Psoas muscle (tissue), 8 donors: ENCODE measurements around the gene OR14I1. TPM values are rescaled to one million over a fixed set of nuclear protein-coding genes. Genes with fewer than 3 reads are reported as not detected.

Experiments
- ATAC-seq, 4 donors: fragments of 200-7000 bp; cut with Tn5 transposase; one replicate each; pipeline ENCODE4 v1.9.1; 2020; ENCODE audit warnings: moderate library complexity in 3 of 4, mild to moderate bottlenecking in 2 of 4
- DNase-seq, 2 donors: peaks; one replicate each; pipeline ENCODE4 v3.0.0-alpha.2; 2020
- H3K27ac ChIP-seq: fragments of 200-600 bp; one replicate; pipeline ENCODE4 v1.8.0; 2022
- H3K27me3 ChIP-seq, 3 donors: fragments of 200-600 bp in 1 of 3; one replicate each; pipeline versions ENCODE4 v1.6.1 to v1.8.0; 2013 to 2022; ENCODE audit warnings: low read length in 2 of 3, mild to moderate bottlenecking in 2 of 3, moderate library complexity in 1 of 3; ENCODE audit not compliant: insufficient read depth in 3 of 3
- H3K36me3 ChIP-seq, 2 donors: fragments of 200-600 bp in 1 of 2; one replicate each; pipeline versions ENCODE4 v1.6.1 to v1.8.0; 2013 to 2022; ENCODE audit warnings: low read depth in 1 of 2, mild to moderate bottlenecking in 1 of 2, moderate library complexity in 1 of 2; ENCODE audit not compliant: insufficient read depth in 1 of 2
- H3K4me1 ChIP-seq: fragments of 200-600 bp; one replicate; pipeline ENCODE4 v1.8.0; 2022
- H3K4me3 ChIP-seq: fragments of 200-600 bp; one replicate; pipeline ENCODE4 v1.8.0; 2022; ENCODE audit warnings: mild to moderate bottlenecking
- H3K9me3 ChIP-seq: fragments of 200-600 bp; one replicate; pipeline ENCODE4 v1.8.0; 2022
- WGBS, 3 donors: extraction: QIAGEN DNeasy Blood & Tissue Kit; methylation state at CpG; one replicate each; pipeline versions ENCODE4 v1.1.6 to v1.1.7; 2013; 5-methylcytosine and 5-hydroxymethylcytosine counted together
- intact Hi-C, 2 donors: fragments of 100-400 bp; cut with DNase I; formaldehyde crosslinking; loops; one replicate each; pipeline versions ENCODE4 v1.11.0 to v1.14.2; 2022
- polyA plus RNA-seq, 3 donors: library from polyadenylated mRNA; stranded (reverse); fragments of 200-250 nt; gene quantifications; one replicate each; pipeline ENCODE4 v1.2.3, GENCODE V29; 2013
- total RNA-seq, 4 donors: library from RNA; stranded (reverse); fragmentation: NEBNext Ultra II Directional in 2 of 4; extraction: Animal tissue kit (Norgen Biotek cat#: 25700) in 2 of 4; gene quantifications; one replicate each; pipeline versions ENCODE4 v1.2.1 to v1.2.4, GENCODE V29; 2021 to 2023
- TF ChIP-seq, protein P1 (sequence below): fragments of 200-600 bp; IDR thresholded peaks from one replicate; pipeline ENCODE4 v1.8.0; 2022; ENCODE audit warnings: antibody characterized with exemption
- donor health status: healthy with polysubstance abuse.
- donor health status: DM: no; HTN: no; CAD: no; lungs with moderate emphysema.
- donor health status: Bipolar disorder and iron deficiency.
- donor health status: healthy.
- donor health status: DM: yes; HTN: yes; CAD: no.
- donor health status: DM: no; HTN: no; CAD: no.
- donor health status: DM: no; HTN: no; CAD: no.
- donor health status: DM: yes; HTN: yes; CAD: no.

The OR14I1 gene
- total and polyA plus RNA-seq, 7 donors: not detected

DNA sequence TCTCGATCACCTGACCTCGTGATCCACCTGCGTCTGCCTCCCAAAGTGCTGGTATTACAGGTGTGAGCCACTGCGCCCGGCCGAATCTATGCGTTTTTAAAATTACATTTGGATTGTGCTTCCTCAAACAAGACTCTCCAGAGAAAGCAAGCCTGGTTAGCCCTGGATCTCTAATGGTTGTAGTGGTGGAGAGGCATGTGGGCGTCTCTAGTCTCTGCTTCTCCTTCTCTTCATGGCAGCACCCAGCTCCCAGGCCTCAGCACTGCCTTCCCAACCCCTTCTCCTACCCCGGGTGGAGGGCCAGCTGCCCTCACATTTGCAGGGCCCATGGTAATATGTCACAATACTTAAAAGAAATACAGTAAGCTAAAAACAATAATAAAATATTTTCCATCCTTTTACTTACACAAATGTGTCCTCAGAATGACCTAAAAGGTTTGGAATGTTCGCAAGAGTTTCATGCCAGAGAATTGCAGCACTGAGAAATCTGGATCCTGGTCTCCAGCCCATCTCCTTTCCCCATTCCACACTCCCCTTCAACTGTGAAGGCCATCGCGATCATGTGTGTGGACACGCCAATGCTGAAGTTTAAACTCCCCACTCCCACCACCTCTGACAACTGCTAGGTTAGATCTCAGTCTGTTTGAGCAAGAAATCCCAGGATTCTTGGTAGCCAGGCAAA is 7.0 kb downstream of the OR14I1 start:
- peaks cover 0 to 4% (median 0%) of the 10 kb centered on the region in 3 donors for H3K27me3 ChIP-seq
- 86 to 88% (median 86%) methylated on average over 13 of the region's 13 CpGs for WGBS, 3 donors
- TF ChIP-seq, protein P1, sequence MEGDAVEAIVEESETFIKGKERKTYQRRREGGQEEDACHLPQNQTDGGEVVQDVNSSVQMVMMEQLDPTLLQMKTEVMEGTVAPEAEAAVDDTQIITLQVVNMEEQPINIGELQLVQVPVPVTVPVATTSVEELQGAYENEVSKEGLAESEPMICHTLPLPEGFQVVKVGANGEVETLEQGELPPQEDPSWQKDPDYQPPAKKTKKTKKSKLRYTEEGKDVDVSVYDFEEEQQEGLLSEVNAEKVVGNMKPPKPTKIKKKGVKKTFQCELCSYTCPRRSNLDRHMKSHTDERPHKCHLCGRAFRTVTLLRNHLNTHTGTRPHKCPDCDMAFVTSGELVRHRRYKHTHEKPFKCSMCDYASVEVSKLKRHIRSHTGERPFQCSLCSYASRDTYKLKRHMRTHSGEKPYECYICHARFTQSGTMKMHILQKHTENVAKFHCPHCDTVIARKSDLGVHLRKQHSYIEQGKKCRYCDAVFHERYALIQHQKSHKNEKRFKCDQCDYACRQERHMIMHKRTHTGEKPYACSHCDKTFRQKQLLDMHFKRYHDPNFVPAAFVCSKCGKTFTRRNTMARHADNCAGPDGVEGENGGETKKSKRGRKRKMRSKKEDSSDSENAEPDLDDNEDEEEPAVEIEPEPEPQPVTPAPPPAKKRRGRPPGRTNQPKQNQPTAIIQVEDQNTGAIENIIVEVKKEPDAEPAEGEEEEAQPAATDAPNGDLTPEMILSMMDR: no peak
- DNase-seq (no peak), ATAC-seq (no peak)
- no peak overlapping the region for H3K4me3 ChIP-seq
- H3K9me3 ChIP-seq: no peaks in the 10 kb centered on the region
- H3K4me1 ChIP-seq: no peaks in the 10 kb centered on the region
- intact Hi-C loops: loop anchor here in 1 of 2 donors (5.0 kb wide), 1 partner anchor 112 kb away; no protein-coding TSS in a partner anchor
- no peak overlapping the region for H3K27ac ChIP-seq
- no peaks in the 10 kb centered on the region for H3K36me3 ChIP-seq

DNA sequence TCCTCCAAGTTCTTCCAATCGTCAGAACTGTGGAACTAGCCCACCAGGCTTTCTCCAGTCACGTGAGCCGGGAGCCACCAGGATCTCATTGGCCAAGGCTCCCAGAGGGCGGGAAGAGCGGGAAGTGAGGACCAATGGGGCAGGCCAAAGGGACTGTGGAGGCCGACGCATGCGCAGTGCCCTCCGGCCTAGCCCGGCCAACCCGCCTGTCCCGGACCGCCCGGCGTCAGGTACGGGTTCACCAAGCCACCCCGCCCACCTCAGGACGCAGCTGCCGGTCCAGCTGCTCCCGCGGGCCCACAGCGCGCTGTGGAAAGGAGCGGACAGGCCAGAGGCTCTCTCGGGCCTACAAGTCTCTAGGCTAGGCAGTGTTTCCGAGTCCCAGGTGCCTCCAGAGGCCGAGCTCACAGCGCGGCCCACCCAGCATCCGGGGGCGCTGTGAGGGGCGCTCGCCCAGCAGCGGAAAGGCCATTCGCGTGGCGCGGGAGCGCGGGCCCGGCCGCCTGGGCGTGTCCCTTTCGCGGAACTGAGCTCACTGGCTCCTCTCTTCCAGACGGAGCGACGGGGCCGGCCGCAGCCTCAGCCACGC is 10.9 kb downstream of the OR14I1 start:
- H3K4me3 ChIP-seq: no peak overlapping the region
- H3K36me3 ChIP-seq: no peaks in the 10 kb centered on the region
- TF ChIP-seq, protein P1: no peak
- DNase-seq: no peak
- intact Hi-C loops: no loop called here
- no peaks in the 10 kb centered on the region for H3K4me1 ChIP-seq
- ATAC-seq: no peak
- 74 to 78% (median 75%) methylated on average over 49 to 51 of the region's 51 CpGs for WGBS, 3 donors
- H3K9me3 ChIP-seq: no peaks in the 10 kb centered on the region
- no peak overlapping the region for H3K27ac ChIP-seq
- H3K27me3 ChIP-seq: peaks cover 0 to 4% (median 0%) of the 10 kb centered on the region in 3 donors

DNA sequence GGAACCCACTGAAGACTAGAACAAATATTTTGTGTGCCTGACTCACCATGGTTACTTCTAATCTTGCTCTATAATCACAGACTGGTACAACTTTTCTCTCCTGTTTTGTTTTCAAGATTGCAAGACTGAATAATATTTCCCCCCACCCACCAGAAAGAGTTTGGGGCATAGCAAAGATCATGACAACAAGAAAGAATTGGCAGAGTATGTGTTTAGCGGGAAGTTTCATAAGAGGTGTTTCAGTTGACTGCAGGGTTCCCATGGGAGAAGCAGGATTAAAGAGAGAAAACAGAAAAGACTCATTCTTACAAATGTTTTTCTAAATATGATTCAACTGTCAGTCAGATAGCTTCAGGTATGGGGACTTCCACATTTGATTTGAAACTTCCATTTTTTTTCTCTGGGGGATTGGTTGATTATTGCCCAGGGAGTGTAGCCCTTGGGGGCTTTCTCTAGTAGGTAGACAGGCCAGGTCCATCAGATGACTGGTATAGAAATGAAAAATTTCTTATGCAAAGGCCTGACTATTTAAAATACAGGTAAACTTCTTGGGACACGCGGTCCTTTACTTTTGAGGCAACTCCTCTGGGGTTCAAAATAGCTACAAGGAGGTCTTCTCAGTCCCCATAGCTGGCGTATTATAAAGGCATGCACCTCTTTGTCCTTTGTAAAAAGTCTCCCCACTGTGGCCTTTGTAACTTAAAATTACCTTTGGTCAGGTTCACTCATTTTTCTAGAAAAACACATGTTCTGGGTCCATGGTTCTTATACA is 13.9 kb downstream of the OR14I1 start:
- ATAC-seq: no peak
- no peaks in the 10 kb centered on the region for H3K36me3 ChIP-seq
- no peaks in the 10 kb centered on the region for H3K4me1 ChIP-seq
- no peak overlapping the region for H3K27ac ChIP-seq
- no peak for DNase-seq
- WGBS, 3 donors: 85 to 90% (median 89%) methylated on average over 4 of the region's 4 CpGs
- H3K27me3 ChIP-seq: peaks cover 0 to 4% (median 0%) of the 10 kb centered on the region in 3 donors
- no peaks in the 10 kb centered on the region for H3K9me3 ChIP-seq
- TF ChIP-seq, protein P1: no peak
- H3K4me3 ChIP-seq: no peak overlapping the region
- intact Hi-C loops: no loop called here

DNA sequence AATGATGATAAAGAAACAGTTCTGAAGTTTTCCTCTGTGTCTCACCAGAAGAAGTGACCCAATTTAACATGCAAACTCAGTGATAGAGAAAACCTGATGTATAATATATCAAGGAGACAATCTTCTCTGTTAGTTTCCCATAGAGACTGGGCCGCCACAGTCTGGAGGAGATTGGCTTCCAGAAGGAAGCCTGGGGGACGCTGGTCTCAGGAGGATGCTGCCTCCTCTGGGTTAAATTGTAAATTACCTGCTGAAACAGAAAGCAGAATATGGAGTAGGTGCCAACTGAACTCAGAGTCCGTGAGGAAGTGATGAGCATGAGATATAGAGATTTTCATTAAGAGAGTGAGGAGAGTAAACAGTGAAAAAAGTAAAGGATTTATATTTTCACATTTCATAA is 15.8 kb downstream of the OR14I1 start:
- DNase-seq: no peak

More for the DNA sequence above, 15.8 kb downstream of the OR14I1 start:
- H3K4me3 ChIP-seq: no peak overlapping the region
- no peaks in the 10 kb centered on the region for H3K27me3 ChIP-seq
- no peaks in the 10 kb centered on the region for H3K36me3 ChIP-seq
- no peaks in the 10 kb centered on the region for H3K9me3 ChIP-seq
- intact Hi-C loops: no loop called here
- ATAC-seq: no peak
- WGBS, 3 donors: 34 to 48% (median 45%) methylated on average over 3 of the region's 3 CpGs
- TF ChIP-seq, protein P1: no peak
- H3K4me1 ChIP-seq: no peaks in the 10 kb centered on the region
- H3K27ac ChIP-seq: no peak overlapping the region
